ENCODE data around the gene DDX3X.
"Not testable (repeated sequence)": the region's sequence is repeated elsewhere in the genome, so short reads cannot be mapped to it uniquely, and the experiment has no call there.

DDX3X gene

GRCh38 chrX:41332005-41332404 is 2.0 kb upstream of the DDX3X start:
- no peak for DNase-seq

GRCh38 chrX:41332408-41333002 is 1.5 kb upstream of the DDX3X start:
- DNase-seq: no peak

GRCh38 chrX:41333003-41333743 is 789 bp upstream of the DDX3X start:
- DNase-seq: peak; percentile 79 to 82

GRCh38 chrX:41334363-41335197 is 618 bp downstream of the DDX3X start:
- peak; percentile 53 to 54 for DNase-seq

- no peak for DNase-seq
Measured at GRCh38 chrX:41335198-41335957, 1.4 kb downstream of the DDX3X start.

GRCh38 chrX:41335958-41336331 is 2.0 kb downstream of the DDX3X start:
- DNase-seq: no peak

GRCh38 chrX:41336447-41336846 is 2.5 kb downstream of the DDX3X start:
- DNase-seq: no peak

GRCh38 chrX:41337140-41337539 is 3.2 kb downstream of the DDX3X start:
- DNase-seq: no peak

GRCh38 chrX:41338436-41338835 is 4.5 kb downstream of the DDX3X start:
- no peak for DNase-seq

GRCh38 chrX:41339148-41339547 is 5.2 kb downstream of the DDX3X start:
- no peak for DNase-seq

GRCh38 chrX:41344053-41344452 is 10.1 kb downstream of the DDX3X start:
- no peak for DNase-seq

GRCh38 chrX:41347186-41347585 is 13.2 kb downstream of the DDX3X start:
- DNase-seq: no peak

GRCh38 chrX:41348551-41348950 is 14.6 kb downstream of the DDX3X start:
- DNase-seq: no peak

- no peak for DNase-seq
Measured at GRCh38 chrX:41350150-41350975, 16.4 kb downstream of the DDX3X start.

GRCh38 chrX:41350976-41351569 is 17.1 kb downstream of the DDX3X start:
- DNase-seq: no peak

GRCh38 chrX:41351923-41352322 is 18.0 kb downstream of the DDX3X start:
- no peak for DNase-seq

GRCh38 chrX:41352329-41352838 is 18.4 kb downstream of the DDX3X start:
- DNase-seq: no peak

- no peak for DNase-seq
Measured at GRCh38 chrX:41353985-41354384, 20.0 kb downstream of the DDX3X start.

- DNase-seq: no peak
Measured at GRCh38 chrX:41369152-41369551, 35.2 kb downstream of the DDX3X start.

- not testable (repeated sequence) for DNase-seq
Measured at GRCh38 chrX:41371575-41371974, 37.6 kb downstream of the DDX3X start.

GRCh38 chrX:41373989-41374606 is 40.1 kb downstream of the DDX3X start:
- no peak for DNase-seq

Data from activated CD4-positive, alpha-beta T cell treated with anti-CD3 and anti-CD28 coated beads, Interleukin-2, amount 50 U/mL, for 4 hours (primary cell).